GM21737 (cell line): ENCODE data around the gene LBHD2.
"Not testable (repeated sequence)": the region's sequence is repeated elsewhere in the genome, so short reads cannot be mapped to it uniquely, and the experiment has no call there.

Source experiments
- ATAC-seq: cut with Tn5 transposase; IDR thresholded peaks from one replicate; pipeline ENCODE4 v1.9.1; 2021; ENCODE audit warnings: mild to moderate bottlenecking, moderate library complexity; ENCODE audit not compliant: unreplicated experiment

LBHD2 gene

GRCh38 chr14:103118018-103118662 is 34.1 kb downstream of the LBHD2 start:
- ATAC-seq = no peak

DNA sequence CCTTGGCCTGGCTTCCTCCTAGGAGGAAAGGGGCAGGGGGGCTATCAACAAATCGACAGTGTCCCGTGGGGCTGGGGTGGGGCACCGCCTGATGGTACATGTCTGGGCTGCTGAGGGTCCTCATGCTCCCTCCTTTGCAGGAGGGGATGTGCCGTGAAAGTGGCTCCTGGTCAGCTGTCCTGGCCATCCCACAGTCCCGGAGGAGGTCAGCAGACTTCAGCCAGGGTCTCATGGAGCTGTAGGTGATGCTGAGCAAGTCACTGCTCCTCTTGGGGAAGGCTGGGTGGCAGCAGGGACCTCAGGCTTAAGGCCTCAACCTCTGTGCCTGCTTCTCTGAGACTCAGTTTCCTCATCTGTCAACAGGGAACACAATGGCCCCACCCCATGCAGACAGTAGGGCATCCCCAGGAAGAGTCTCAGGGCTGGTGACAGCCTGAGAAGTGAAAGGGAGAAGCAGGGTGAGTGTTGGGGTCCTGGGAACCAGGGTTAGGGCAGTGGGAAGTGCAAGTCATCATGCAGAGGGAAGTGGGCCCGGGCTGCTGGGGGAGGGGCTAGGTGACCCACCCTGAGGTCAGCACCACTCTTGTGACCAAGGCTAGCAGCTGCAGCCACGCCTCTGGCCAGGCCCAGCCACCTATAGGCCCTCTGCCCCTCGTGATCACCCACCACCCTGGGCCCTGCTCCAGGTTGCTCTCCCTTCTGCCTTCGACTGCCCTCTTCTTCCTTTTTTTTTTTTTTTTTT is 34.8 kb downstream of the LBHD2 start:
- ATAC-seq = no peak

DNA sequence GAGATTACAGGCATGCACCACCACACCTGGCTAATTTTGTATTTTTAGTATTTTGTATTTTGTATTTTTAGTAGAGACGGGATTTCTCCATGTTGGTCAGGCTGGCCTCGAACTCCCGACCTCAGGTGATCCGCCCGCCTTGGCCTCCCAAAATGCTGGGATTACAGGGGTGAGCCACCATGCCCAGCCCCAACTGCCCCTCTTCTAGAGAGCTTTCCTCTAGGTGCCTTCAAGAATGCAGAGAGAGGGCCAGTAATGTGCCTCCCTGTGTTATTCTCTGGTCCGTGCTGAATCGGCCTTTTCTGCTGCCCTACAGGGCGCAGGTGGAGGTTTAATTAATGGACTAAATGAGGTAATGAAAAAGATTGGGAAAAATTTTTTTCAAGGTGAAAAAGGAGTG is 35.5 kb downstream of the LBHD2 start:
- not testable (repeated sequence) for ATAC-seq

DNA sequence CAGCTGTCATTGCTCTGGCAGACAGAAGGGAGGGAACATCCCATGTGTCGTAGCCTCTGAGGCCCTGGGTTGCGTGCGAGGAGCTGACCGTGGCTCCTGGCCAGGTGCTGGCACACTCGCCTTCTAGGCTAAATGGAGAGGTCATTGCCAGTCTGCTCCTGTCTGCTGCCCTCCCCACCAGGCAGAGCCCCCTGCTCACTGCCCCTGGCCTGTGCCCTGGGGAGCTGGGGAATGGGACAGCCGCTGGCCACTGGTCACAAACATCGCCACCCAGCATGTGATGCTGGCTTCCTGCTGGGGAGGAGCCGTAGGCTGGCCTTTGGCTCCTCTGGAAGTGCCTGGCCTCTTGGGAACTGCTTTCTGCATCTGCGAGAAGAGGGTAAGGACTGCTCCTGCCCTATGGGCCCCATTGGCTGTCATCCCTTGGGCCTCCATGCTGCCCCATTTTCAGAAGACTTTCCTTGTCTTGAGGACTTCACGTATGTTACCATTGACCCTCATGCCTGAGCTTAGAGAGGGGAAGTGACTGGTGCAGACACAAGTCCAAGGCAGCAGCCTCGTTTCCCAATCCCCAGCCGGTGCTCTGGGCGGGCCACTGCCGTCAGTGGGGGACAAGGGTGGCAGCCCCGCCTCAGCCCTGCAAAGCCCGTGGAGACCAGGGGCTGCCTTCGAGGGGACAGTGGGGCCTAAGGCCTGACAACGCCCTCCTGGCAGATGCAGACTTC is 37.3 kb downstream of the LBHD2 start:
- no peak for ATAC-seq

DNA sequence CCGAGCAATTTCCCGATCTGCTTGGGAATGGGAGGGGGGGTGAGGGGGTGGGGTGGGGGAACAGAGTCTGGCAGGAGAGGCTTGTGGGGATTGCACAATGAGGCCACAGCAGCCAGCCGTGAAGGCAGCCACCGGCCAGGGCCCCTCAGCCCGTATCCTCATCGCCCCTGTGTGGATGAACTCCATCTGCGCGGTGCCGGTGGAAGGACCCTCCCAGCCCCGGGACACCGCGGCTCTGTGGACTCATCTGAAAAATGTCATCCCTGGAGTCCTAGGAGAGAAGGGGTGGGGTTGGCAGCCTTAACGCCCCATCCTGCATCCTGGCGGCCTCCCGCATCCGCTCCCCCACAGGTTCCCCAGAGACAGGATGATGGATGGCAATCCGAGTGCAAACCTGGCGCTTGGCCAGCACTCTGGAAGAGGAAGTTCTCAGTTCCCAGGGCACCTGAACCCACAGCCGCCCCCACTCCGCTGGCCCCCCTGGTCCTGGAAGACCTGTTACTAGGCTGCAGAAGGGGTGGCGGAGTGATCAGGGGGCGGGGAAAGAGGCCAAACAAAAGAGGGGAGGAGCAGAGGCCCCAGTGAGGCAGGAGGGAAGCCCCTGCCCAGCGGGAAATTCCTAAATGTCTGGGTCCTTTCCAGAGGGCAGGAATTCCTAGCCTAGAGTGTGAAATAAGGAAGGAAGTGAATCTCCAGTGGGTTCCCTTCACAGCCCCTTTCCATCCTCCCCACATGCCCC is 38.0 kb downstream of the LBHD2 start:
- ATAC-seq = no peak

GRCh38 chr14:103122585-103122946 is 38.6 kb downstream of the LBHD2 start:
- no peak for ATAC-seq

GRCh38 chr14:103122947-103123633 is 39.1 kb downstream of the LBHD2 start, which contains the start of gene TNFAIP2:
Gene TNFAIP2 (plus strand): TSS chr14:103123461. CDS start chr14:103126458, 2,997 bp downstream.
- no peak for ATAC-seq

- ATAC-seq = no peak
Observed at GRCh38 chr14:103123634-103124500, 39.9 kb downstream of the LBHD2 start.

DNA sequence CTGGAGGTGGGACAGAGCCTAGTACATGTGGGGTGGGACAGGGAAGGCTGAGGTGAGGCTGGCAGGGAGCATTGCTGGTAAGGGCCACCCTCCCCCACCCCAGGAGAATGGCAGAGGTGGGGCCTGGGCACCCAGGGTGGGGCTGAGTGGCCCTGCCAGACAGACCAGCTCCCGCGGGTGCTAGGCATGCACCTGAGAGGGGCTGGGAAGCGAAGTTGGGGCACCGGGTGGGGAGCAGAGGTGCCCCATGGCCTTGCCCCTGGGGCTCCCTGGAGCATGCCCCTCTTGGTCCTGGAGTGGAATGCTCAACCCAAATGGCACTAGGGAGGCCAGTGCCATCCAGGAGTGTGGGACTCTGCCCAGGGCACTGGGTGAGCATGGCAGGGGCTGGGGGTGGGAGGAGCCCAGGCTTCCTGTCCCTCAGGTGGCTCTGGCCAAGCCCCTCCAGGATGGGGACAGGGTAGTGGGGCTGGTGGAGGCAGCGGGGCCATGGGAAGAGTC is 40.5 kb downstream of the LBHD2 start:
- no peak for ATAC-seq

GRCh38 chr14:103125098-103126070 is 41.4 kb downstream of the LBHD2 start:
- ATAC-seq = no peak

- ATAC-seq = no peak
Observed at GRCh38 chr14:103126088-103126872, 42.3 kb downstream of the LBHD2 start.

- no peak for ATAC-seq
Observed at GRCh38 chr14:103126873-103127304, 42.9 kb downstream of the LBHD2 start.

DNA sequence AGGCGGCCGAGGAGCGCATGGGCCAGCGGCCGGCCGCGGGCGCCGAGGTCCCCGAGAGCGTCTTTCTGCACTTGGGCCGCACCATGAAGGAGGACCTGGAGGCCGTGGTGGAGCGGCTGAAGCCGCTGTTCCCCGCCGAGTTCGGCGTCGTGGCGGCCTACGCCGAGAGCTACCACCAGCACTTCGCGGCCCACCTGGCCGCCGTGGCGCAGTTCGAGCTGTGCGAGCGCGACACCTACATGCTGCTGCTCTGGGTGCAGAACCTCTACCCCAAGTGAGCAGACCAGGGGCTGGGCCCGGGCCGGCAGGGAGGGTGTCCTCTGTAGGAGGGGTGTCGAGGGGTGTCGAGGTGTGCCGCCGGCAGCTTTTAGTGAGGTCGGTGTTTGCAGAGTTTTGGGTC is 43.3 kb downstream of the LBHD2 start:
- no peak for ATAC-seq

- ATAC-seq = no peak
Observed at GRCh38 chr14:103127861-103128598, 44.0 kb downstream of the LBHD2 start.

- ATAC-seq = no peak
Observed at GRCh38 chr14:103128631-103129300, 44.8 kb downstream of the LBHD2 start.

- no peak for ATAC-seq
Observed at GRCh38 chr14:103129301-103130016, 45.4 kb downstream of the LBHD2 start.
